HG03103 (cell line): Measurements from ENCODE around the gene TSPAN6.

ENCODE experiments used
- ATAC-seq: cut with Tn5 transposase; IDR thresholded peaks from one replicate; pipeline ENCODE4 v1.9.1; 2021; ENCODE audit warnings: low read depth; ENCODE audit not compliant: unreplicated experiment

TSPAN6 gene

GRCh38 chrX:100636321-100636991 lies at the start of gene TSPAN6:
TSS of gene TSPAN6 (minus strand) at chrX:100636806. CDS start at chrX:100636694, 112 bp downstream.
- peak; percentile 96 for ATAC-seq

DNA sequence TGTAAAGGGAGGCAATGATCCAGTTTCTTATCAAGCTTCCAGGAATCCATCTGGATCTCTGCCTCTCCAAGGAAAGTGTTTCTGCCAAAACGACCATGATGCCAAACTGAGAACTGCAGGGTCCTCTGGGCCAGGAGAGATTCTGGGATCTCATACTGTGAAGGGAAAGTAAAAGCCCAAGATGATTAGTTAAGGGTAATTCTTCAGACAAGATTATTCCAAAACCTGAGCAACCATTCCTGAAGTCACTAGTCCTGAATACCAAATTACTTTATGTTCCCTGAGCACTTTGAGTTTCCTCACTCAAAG lies 49.3 kb upstream of the TSPAN6 start:
- no peak for ATAC-seq

DNA sequence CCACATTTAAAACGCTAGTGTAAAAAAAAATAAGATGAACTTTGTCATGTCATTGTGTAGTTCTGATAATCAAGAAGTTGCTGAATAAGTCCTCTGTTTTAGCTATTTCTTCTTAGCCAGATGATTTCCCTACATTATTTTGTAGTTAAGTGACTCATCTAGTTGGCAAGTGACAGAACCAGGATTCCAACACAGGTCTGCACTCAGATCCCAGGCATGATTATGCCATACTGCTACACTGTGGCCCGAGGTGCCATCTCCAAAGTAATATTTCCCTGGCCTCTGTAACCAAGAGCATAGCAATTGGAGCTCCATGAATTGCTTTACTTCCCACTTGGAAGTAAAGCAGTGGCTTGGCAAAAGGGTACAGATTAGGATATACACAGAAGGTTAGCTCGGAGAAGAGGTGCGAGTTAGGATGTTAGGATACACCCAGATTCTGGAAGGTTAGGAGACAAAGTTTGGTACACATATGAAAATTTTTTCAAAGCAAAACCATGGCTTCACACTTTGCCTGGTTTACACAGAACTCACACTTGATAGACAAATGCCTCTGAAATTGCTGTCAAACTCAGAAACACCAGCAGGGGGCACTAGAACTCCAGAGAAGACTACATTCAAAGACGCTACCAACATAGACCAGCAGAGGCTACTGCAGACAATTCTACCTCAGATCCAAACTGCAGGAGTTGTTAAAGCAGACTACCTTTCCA lies 48.8 kb upstream of the TSPAN6 start:
- ATAC-seq: peak; percentile 56

DNA sequence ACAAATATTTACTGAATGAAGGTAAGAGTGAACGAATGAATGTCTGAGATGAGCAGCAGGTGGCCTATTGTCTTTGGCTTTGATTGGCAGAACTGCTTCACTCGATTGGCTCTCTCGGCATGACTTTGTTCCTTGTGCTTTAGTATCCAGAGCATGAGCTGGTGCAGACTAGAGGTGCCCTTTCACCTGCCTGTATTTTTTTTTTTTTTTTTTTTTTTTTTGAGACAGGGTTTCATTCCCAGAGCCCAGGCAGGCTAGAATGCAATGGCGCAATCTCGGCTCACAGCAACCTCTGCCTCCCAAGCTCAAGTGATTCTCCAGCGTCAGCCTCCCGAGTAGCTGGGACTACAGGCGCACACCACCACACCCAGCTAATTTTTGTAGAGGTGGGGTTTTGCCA lies 46.3 kb upstream of the TSPAN6 start:
- no peak for ATAC-seq

GRCh38 chrX:100681599-100681998 lies 45.0 kb upstream of the TSPAN6 start:
- no peak for ATAC-seq

- ATAC-seq: no peak
These were observed 44.1 kb upstream of the TSPAN6 start for GRCh38 chrX:100680756-100681155.

DNA sequence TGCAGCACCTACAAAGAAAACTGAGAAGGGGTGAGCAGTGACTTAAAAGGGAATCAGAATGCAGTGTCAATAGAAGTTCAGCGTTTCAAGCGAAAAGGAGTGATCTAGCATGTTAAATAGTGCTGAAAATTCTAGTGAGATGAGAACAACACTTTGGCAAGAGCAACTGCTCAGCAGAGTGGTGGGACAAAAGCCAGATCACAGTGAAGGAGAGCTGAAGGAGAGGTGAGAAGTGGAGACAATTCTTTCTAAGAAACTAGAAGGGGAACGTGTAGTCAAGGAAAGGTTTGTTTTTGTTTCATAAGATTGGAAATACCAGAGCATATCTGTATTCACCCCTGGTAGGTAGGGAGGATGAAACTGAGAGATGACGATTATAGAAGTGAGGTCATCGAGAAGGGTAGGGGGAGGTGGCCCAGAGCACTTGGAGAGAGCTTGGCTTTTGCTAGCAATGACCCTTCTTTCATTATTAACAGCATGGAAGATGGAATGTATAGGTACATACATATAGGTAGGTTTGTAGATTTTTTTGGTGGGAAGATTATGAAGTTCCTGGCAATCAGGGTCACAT lies 41.1 kb upstream of the TSPAN6 start:
- ATAC-seq: no peak

DNA sequence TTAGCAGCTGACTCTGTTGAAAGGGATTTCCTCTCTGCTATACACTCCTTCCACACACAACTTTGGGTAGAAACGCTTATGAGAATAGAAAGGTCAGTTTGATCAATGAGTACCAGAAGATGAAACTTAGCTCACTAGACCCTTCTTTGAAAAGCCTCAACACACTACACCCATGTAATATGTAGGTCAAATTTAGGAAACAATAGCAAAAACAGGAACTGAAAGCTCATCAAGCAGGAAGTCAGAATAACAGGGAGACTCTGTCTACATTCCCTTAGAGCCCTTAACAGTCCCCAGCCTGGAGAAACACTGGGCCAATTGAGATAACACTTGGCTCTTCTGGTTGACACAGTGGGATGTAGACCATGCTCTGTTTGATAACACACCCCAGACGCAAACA lies 38.1 kb upstream of the TSPAN6 start:
- ATAC-seq: peak; percentile 63

- no peak for ATAC-seq
These were observed 36.9 kb upstream of the TSPAN6 start for GRCh38 chrX:100673397-100673953.

- ATAC-seq: no peak
These were observed 36.4 kb upstream of the TSPAN6 start for GRCh38 chrX:100672966-100673365.

DNA sequence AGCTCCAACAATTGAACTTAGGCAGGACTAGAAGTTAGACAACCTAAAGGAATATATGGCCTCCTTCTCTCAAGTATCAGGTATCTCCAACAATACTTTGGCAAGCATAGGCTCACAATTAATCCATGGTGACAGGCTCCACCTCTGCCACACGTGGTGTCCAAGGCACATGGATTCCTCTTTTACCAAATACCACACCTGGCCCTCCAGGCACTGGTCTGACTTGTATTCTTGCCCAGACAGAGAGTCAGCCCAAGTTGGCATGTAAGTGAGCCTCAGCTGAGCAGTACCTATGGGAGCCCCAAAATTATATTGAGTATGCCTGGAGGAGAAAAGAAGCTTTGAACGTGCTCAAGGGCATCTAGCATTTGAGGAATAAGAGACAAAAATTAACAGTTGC lies 27.0 kb upstream of the TSPAN6 start:
- ATAC-seq: no peak

DNA sequence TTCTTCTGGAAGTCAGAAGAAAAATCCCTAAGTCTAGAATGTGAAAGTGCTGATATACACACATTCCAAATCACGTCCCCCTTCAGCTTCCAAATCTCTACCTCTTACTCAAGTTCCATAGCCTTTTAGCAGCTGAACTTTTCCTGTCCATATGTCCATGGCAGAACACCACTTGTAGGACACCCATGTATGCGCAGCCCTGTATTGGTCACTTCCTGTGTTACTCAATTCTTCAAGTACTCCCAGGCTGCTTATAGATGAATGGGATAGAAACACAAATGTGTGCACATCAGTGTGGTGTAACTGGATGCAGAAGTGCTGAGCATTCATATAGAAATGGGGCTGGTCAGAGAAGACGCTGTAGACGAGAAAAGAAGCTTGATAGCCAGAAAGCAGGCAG lies 26.2 kb upstream of the TSPAN6 start:
- ATAC-seq: no peak

DNA sequence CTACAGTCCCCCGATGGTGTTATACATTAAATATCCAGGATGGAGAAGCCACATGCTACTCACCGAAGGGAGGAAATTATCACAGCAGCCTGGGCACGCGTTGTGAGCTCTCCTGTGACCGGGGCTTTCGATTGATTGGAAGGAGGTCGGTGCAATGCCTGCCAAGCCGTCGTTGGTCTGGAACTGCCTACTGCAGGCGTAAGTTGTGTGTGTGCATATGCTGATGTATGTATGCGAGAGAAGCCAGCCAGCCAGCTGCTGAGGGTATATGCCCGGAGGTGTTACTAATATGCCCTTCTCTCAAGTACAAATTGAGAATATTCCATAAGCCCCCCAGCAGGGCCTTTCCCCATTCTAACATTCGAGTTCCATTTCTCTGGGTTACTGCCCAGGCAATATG lies 25.6 kb upstream of the TSPAN6 start:
- no peak for ATAC-seq

GRCh38 chrX:100659431-100660137 lies 23.0 kb upstream of the TSPAN6 start:
- ATAC-seq: no peak

- no peak for ATAC-seq
These were observed 22.4 kb upstream of the TSPAN6 start for GRCh38 chrX:100658941-100659381.

DNA sequence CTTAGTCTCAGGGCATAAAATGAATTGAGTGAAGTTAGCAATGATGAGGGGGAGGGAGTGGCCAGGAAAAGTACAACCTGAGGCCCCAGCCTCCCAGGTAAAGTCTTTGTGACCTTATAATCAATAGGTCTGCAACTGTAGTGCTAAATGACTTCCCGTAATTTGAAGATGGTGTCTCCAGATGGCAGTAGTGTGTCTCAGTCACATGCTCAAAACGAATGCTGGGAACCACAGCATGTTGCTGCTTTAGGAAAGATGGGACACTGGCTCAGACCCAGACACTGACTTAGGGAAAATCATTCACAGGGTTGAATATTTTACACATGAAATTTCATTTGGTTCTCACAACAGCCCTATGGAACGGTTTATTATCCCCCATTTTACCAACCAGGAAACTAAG lies 17.7 kb upstream of the TSPAN6 start:
- no peak for ATAC-seq

GRCh38 chrX:100652266-100652665 lies 15.7 kb upstream of the TSPAN6 start:
- no peak for ATAC-seq

GRCh38 chrX:100650841-100651240 lies 14.2 kb upstream of the TSPAN6 start:
- ATAC-seq: no peak

DNA sequence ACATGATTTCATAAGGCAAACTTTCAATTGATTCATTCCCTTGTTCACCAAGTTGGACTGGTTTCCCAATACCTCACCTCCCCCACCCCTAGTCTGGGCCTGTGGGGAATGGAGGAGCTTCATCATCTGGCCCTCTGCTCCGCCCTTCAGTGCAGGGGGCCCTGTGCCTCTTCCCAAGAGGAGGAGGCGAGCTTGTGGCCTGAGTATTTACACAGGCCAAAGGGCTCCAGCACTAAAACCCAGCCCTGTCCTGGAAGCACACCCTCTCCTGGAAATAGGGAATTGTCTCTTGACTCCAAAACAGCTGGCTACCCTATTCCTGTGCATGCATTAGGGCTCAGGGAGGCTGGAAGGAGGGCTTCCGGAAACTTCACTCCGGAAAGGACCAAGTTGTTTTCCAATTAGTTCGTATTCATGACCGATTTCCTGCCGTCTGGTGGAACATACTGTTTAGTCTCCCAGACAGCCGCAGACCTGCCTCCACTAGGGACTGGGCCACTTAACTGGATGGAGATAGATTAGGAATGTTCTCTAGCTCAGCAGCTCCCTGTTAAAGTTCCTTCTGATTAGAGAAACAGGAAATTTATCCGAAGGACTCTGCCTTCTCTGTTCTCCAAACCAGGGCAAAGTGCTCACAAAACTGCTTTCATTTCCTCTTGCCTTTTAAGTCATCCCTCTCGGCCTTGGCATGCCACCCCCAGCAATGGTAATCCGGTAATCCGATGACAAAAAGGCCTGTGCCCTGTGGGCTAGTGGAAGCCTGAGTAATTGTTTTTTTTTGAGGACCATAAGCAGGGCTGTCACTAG lies 13.1 kb upstream of the TSPAN6 start:
- ATAC-seq: no peak
